ENCODE data around the gene CLEC14A. TPM values are rescaled to one million over a fixed set of nuclear protein-coding genes. Genes with fewer than 3 reads are reported as not detected.

The CLEC14A gene
- total RNA-seq, 1 experiment from 2014 or later, result not detected

DNA sequence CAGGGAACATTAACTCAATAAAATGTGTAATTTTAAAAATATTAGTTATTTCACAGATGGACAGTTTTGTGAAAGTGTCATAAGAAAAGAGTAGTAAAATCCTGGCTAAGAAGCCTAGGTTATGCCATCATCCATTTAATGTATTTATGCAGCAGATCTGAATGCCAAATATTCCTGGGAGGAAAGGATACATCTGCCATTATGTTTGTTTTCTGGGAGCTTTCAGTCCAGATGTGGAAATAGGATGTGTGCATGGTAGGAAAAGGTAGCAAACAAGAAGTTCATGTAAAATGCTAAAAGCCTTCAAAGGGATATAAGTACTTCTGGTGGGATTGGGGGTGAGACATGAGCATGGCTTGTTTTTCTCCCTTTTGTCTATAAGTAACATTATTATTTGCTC is 27.0 kb upstream of the CLEC14A start:
- no peak for TF ChIP-seq CTCF (IDR thresholded peaks at IDR 0.05; ENCODE audit: insufficient read depth in 1 of 2, low read depth in 1 of 2, low read length in 1 of 2, severe bottlenecking in 1 of 2, unreplicated experiment in 1 of 2)
- ChIA-PET CTCF (no interaction called here), POLR2A (no interaction called here)
- H3K36me3 ChIP-seq (ENCODE audit: control insufficient read depth, insufficient read depth, low read length), result no peaks in the 10 kb centered on the region
- H3K4me1 ChIP-seq, result no peaks in the 10 kb centered on the region
- Mint-ChIP-seq H3K4me3 (ENCODE audit: unreplicated experiment) (no peak overlapping the region), H3K9me3 (ENCODE audit: unreplicated experiment) (no peaks in the 10 kb centered on the region), H3K27ac (ENCODE audit: unreplicated experiment) (no peak overlapping the region), H3K4me1 (ENCODE audit: low read depth, unreplicated experiment) (no peaks in the 10 kb centered on the region), H3K27me3 (ENCODE audit: insufficient read depth, unreplicated experiment) (peaks cover 3% of the 10 kb centered on the region), H3K36me3 (ENCODE audit: insufficient read depth, unreplicated experiment) (no peaks in the 10 kb centered on the region)
- DNase-seq, result no peak
- no peaks in the 10 kb centered on the region for H3K9me3 ChIP-seq
- no TSS peak for BruUV-seq (replicated peaks)
- H3K27me3 ChIP-seq (replicated peaks; ENCODE audit: control insufficient read depth, insufficient read depth, low read length), result no peaks in the 10 kb centered on the region
- intact Hi-C loops (cut with micrococcal nuclease; ENCODE audit: unreplicated experiment), result no loop called here
- no peak overlapping the region for H3K4me3 ChIP-seq (ENCODE audit: low read depth, low read length)

GRCh38 chr14:38280081-38280480 is 24.2 kb upstream of the CLEC14A start:
- CTCF ChIA-PET, result no interaction called here
- Histone ChIP-seq H3K27me3 (replicated peaks; ENCODE audit: control insufficient read depth, insufficient read depth, low read length) (no peaks in the 10 kb centered on the region), H3K36me3 (ENCODE audit: control insufficient read depth, insufficient read depth, low read length) (no peaks in the 10 kb centered on the region), H3K9me3 (no peaks in the 10 kb centered on the region), H3K4me3 (ENCODE audit: low read depth, low read length) (no peak overlapping the region), H3K4me1 (no peaks in the 10 kb centered on the region)
- POLR2A ChIA-PET, result no interaction called here
- TF ChIP-seq CTCF (IDR thresholded peaks at IDR 0.05; ENCODE audit: insufficient read depth in 1 of 2, low read depth in 1 of 2, low read length in 1 of 2, severe bottlenecking in 1 of 2, unreplicated experiment in 1 of 2), result no peak
- BruUV-seq (replicated peaks), result no TSS peak
- Mint-ChIP-seq H3K9me3 (ENCODE audit: unreplicated experiment) (no peaks in the 10 kb centered on the region), H3K27me3 (ENCODE audit: insufficient read depth, unreplicated experiment) (peaks cover 3% of the 10 kb centered on the region), H3K27ac (ENCODE audit: unreplicated experiment) (no peak overlapping the region), H3K4me1 (ENCODE audit: low read depth, unreplicated experiment) (no peaks in the 10 kb centered on the region), H3K4me3 (ENCODE audit: unreplicated experiment) (no peak overlapping the region), H3K36me3 (ENCODE audit: insufficient read depth, unreplicated experiment) (no peaks in the 10 kb centered on the region)
- intact Hi-C loops (cut with micrococcal nuclease; ENCODE audit: unreplicated experiment), result no loop called here
- no peak for DNase-seq

- DNase-seq, result no peak
- Mint-ChIP-seq H3K4me3 (ENCODE audit: unreplicated experiment) (no peak overlapping the region), H3K36me3 (ENCODE audit: insufficient read depth, unreplicated experiment) (no peaks in the 10 kb centered on the region), H3K27me3 (ENCODE audit: insufficient read depth, unreplicated experiment) (peaks cover 3% of the 10 kb centered on the region), H3K4me1 (ENCODE audit: low read depth, unreplicated experiment) (no peaks in the 10 kb centered on the region), H3K27ac (ENCODE audit: unreplicated experiment) (no peak overlapping the region), H3K9me3 (ENCODE audit: unreplicated experiment) (no peaks in the 10 kb centered on the region)
- no peaks in the 10 kb centered on the region for H3K4me1 ChIP-seq
- H3K9me3 ChIP-seq, result no peaks in the 10 kb centered on the region
- CTCF ChIA-PET, result no interaction called here
- no peak overlapping the region for H3K4me3 ChIP-seq (ENCODE audit: low read depth, low read length)
- no peaks in the 10 kb centered on the region for H3K27me3 ChIP-seq (replicated peaks; ENCODE audit: control insufficient read depth, insufficient read depth, low read length)
- no peak for TF ChIP-seq CTCF (IDR thresholded peaks at IDR 0.05; ENCODE audit: insufficient read depth in 1 of 2, low read depth in 1 of 2, low read length in 1 of 2, severe bottlenecking in 1 of 2, unreplicated experiment in 1 of 2)
- BruUV-seq (replicated peaks), result no TSS peak
- intact Hi-C loops (cut with micrococcal nuclease; ENCODE audit: unreplicated experiment), result no loop called here
- POLR2A ChIA-PET, result no interaction called here
- no peaks in the 10 kb centered on the region for H3K36me3 ChIP-seq (ENCODE audit: control insufficient read depth, insufficient read depth, low read length)
Observed at GRCh38 chr14:38279572-38279971, 23.7 kb upstream of the CLEC14A start.
